ENCODE measurements around the gene ARHGEF4.

ARHGEF4 gene

DNA sequence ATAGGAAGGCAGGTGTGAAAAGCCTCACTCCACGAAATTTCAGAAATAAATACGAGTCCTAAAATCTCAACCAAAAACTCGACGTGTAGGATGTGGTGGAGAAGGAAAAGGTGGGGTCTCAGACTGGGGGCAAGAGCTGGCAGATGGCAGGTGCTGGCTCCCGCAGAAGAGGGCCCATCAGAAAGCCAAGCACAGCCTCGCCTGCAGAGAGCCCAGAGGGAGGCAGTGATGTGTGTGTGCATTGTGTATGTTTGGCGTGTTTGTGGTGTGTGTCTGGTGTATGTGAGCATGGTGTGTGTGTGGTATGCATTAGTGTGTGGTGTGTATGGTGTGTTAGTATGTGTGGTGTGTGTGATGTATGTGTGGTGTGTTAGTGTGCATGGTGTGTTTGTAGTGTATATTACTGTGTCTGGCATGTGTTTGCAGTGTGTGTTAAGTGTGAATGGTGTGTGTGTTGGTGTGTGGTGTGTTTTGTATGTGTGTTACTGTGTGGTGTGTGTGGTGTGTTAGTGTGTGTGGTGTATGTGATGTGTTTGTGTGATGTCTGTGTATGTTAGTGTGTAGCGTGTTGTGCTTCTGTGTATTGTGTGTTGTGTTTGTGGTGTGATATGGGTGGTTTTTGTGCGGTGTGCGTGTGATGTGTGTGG lies 140.0 kb downstream of the ARHGEF4 start:
- no peak overlapping the region for H3K4me3 ChIP-seq (ENCODE audit: low read length)
- TF ChIP-seq, protein P1, sequence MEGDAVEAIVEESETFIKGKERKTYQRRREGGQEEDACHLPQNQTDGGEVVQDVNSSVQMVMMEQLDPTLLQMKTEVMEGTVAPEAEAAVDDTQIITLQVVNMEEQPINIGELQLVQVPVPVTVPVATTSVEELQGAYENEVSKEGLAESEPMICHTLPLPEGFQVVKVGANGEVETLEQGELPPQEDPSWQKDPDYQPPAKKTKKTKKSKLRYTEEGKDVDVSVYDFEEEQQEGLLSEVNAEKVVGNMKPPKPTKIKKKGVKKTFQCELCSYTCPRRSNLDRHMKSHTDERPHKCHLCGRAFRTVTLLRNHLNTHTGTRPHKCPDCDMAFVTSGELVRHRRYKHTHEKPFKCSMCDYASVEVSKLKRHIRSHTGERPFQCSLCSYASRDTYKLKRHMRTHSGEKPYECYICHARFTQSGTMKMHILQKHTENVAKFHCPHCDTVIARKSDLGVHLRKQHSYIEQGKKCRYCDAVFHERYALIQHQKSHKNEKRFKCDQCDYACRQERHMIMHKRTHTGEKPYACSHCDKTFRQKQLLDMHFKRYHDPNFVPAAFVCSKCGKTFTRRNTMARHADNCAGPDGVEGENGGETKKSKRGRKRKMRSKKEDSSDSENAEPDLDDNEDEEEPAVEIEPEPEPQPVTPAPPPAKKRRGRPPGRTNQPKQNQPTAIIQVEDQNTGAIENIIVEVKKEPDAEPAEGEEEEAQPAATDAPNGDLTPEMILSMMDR (conservative IDR thresholded peaks at IDR 0.05; ENCODE audit: low read length): no peak
- no peak for DNase-seq (ENCODE audit: low read depth)

DNA sequence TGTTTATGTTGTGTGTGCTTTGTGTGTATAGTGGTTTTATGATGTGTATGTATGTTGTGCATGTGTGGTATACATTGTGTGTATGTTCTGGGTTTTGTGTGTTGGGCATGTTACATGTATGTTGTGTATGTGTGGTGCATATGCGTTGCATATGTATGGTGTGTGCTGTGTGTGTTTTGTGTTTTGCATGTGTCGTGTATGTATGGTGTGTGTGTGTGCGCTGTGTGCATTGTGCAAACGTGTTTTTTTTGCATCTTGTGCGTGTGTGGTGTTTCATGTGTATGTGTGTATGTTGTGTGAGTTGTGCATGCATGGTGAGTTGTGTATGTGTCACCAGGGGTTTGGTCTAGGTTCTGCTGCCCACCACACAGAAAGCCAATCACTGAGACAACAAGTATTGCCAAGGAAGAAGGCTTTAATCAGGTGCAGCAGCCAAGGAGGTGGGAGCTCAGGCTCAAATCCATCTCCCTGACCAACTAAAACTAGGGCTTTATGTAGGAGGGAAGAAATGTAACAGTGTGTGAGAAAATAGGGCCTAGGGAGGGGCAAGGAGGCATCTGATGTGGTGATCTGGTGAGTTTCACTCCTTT lies 140.8 kb downstream of the ARHGEF4 start:
- TF ChIP-seq, protein P1 (conservative IDR thresholded peaks at IDR 0.05; ENCODE audit: low read length): no peak
- H3K4me3 ChIP-seq (ENCODE audit: low read length): no peak overlapping the region
- no peak for DNase-seq (ENCODE audit: low read depth)

DNA sequence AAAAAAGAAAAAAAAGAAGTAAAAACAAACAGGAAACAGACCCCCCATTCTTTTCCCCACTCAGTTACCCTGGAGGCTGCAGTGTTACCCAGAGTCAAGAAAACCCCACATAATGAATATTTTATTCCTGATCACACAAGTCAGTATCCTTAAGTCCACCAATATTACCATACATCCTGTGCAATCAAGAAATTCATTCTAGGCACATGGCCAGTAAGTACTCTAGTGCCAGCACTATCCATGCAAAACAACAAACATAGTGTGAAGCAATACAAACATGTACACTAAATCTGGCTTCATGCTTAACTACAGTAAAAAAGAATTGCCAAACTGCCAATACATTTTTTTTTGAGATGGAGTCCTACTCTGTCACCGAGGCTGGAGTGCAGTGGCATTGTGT lies 145.0 kb downstream of the ARHGEF4 start:
- TF ChIP-seq, protein P1 (conservative IDR thresholded peaks at IDR 0.05; ENCODE audit: low read length): no peak
- no peak overlapping the region for H3K4me3 ChIP-seq (ENCODE audit: low read length)
- DNase-seq (ENCODE audit: low read depth): no peak

DNA sequence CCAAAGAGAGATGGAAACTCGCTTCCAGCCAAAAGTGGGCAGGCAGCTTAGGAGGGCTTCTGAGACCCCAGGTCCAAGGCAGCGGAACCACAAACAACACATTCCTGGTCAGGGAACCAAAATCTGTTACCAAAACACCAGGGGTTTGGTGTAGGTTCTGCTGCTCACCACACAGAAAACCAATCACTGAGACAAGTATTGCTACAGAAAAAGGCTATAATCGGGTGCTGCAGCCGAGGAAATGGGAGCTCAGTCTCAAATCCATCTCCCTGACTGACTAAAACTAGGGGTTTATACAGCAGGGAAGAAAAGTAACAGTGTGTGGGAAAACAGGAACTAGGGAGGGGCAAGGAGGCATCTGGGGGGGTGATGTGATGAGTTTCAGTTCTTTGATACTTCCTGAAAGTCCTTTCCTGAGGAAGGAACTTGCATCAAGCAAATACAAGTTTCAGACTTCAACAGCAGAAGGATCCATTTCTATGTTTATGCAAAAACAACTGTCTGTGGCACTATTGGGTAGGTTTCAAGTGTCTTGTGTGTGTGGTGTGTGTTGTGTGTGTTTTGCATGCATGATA lies 148.6 kb downstream of the ARHGEF4 start:
- no peak for DNase-seq (ENCODE audit: low read depth)
- TF ChIP-seq, protein P1 (conservative IDR thresholded peaks at IDR 0.05; ENCODE audit: low read length): no peak

DNA sequence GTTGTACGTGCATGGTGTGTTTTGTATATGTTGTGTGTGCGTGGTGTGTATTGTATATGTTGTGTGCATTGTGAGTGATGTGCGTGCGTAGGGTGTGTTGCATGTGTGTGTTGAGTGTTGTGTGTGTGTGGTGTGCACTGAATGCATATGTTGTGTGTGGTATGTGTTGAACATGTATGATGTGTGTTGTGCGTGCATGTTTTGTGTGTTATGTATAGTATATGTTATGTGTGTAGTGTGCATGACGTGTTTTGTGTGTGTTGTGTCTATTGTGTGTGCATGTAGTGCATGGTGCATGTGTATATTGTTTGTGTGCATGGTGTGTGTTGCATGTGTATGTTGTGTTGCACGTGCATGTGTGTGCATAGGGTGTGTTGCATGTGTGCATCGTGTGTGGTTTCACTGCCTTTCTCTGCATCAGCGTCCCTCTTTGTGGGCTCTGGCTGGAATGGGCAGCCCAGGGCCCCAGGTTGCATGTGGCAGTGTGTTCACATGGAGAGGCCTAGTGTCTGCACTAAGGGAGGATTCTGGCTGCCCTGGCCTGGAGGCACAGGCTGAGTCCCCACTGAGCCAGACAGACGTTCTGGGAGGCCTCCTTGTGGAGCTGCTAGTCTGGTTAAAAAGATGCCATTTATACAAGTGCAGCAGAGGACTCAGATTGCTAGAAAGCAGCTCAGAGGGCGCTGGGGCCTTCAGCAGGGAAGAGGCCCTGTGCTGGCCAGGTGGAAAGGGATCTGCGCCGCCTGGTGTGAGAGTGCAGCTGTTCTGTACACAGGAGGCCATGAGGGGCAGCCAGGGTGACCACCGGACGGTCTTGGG lies 149.3 kb downstream of the ARHGEF4 start:
- no peak overlapping the region for H3K4me3 ChIP-seq (ENCODE audit: low read length)
- TF ChIP-seq, protein P1 (conservative IDR thresholded peaks at IDR 0.05; ENCODE audit: low read length): no peak
- DNase-seq (ENCODE audit: low read depth): no peak

More for the DNA sequence above, 148.6 kb downstream of the ARHGEF4 start:
- H3K4me3 ChIP-seq (ENCODE audit: low read length): no peak overlapping the region

DNA sequence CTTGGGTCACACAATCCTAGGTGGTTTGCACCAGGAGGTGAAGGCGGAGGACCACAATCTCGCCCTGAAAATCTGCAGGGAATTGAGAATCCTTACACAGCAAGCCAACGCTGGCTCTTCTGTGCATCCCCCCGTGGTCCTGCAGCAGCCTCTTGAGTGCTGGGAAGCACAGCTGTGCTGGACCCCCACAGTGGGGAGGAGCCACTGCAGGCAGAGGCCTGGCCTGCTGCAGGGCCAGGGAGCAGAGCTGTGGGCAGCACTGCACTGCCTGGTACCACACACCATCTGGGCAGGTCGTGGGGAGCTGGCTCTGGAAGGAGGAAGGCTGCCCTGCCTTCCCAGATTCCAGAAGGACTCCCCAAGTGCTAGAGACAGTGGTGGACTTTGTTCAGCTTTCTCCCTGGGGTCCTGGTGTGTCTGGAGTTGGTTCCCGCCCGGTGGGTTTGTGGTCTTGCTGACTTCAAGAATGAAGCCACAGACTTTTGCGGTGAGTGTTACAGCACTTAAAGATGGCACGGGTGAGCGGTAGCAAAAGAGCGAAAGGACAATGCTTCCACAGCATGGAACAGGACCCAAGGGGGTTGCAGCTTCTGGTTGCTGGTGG lies 150.3 kb downstream of the ARHGEF4 start:
- no peak for DNase-seq (ENCODE audit: low read depth)
- H3K4me3 ChIP-seq (ENCODE audit: low read length): no peak overlapping the region
- TF ChIP-seq, protein P1 (conservative IDR thresholded peaks at IDR 0.05; ENCODE audit: low read length): no peak
